ENCODE measurements around the gene FLNB.

FLNB gene

DNA sequence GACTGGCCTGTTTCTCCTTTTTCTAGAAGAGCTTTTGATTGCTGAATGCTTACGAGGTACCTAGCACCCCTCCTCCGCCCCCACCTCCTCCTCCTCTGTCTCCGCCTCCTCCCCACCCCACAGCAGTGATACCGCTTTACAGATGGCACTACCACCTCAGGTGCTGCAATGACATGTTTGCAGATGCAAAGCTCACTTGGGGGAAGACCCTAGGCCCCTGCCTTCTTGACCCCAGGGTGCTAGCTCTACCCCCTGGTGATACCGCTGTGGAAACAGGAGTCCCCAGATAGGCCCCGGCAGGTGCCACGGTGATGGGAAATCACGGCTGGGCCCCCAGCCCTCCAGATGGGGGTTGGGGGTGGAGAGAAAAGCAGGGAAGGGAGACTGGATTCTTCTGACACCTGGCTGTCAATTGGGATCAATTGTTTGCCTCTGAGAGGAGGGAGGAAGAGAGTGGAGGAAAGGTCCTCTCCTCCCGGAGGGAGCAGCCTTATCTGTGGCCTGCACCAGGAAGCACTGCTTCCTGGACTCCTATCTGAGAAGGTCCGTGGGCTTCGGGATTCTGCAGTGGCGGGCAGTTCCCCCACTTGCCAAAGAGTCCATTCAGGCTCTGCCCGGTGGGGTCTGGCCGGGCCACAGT lies 164.9 kb downstream of the FLNB start:
- DNase-seq, result no peak

DNA sequence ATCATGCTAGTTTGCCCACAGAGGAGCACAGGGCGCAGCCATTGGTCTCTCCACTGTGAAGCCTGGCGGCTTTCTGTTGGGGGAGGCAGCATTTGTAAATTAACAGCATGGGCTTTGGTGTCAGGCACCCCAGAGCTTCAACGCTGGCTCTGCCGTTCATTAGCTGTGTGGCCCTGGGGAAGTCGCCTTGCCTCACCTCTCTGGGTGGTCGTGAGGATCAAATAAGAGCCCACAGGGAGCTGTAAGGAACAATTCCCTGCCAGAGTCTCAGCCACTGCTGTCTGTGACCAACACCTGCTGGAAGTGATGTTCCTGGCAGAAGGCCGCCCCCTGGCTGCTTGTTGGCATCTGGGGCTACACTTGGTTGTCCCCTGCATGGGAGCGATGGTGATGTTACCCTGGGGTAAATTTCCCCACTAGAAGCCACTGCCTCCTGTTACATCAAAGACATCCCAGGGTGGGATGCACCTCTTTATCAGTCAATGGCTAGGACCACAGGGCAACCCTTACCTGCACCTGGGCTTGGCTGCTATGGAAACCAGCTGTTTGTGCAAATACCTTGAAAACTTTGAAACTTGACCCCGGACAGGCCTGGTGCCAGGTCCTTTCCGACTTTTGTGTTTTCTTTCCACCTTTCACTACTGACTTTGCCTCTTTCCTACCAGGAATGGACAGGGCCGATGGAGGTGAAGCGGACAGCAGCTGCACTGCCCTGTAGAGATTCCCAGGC lies 165.6 kb downstream of the FLNB start:
- DNase-seq, result peak; percentile 62

- DNase-seq, result no peak
Observed at GRCh38 chr3:58175187-58175436, 166.9 kb downstream of the FLNB start.

DNA sequence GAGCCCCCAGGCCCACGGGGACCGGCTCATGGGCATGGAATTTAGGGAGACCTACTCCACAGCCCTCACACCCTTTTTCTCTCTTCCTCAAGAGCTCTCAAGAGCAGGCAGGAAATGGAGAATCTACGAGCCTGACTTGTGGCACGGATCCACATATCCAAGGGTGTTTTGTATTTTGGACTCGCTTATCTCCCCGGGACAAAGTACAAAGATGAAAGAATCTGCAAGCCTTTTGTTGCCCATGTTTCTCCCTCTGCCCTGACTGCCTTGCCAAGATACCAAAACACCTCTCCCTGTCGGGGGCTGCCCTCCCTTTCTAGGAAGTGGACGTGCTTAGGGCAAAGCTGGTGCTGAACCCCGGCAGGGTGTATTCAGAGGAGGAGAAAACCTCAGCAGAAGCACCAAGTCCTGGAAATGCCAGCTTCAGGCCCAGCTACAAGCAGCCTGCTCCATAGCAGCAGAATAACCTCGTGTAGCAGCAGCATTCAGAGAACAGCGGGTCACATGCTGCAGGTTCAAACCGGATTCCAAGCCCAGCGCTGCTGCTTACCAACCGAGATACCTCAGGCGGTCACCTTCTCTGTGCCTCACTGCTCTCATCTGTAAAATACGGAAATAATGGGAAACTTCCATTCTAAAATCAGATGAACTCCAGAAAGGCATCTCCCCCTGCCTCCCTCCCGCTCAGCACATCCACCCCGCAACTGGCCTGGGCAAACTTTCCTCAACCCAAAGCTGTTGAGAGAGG lies 167.4 kb downstream of the FLNB start:
- peak; percentile 29 for DNase-seq

GRCh38 chr3:58176185-58176530 lies 167.9 kb downstream of the FLNB start:
- DNase-seq, result no peak

GRCh38 chr3:58176827-58177489 lies 168.7 kb downstream of the FLNB start:
- DNase-seq, result no peak

DNA sequence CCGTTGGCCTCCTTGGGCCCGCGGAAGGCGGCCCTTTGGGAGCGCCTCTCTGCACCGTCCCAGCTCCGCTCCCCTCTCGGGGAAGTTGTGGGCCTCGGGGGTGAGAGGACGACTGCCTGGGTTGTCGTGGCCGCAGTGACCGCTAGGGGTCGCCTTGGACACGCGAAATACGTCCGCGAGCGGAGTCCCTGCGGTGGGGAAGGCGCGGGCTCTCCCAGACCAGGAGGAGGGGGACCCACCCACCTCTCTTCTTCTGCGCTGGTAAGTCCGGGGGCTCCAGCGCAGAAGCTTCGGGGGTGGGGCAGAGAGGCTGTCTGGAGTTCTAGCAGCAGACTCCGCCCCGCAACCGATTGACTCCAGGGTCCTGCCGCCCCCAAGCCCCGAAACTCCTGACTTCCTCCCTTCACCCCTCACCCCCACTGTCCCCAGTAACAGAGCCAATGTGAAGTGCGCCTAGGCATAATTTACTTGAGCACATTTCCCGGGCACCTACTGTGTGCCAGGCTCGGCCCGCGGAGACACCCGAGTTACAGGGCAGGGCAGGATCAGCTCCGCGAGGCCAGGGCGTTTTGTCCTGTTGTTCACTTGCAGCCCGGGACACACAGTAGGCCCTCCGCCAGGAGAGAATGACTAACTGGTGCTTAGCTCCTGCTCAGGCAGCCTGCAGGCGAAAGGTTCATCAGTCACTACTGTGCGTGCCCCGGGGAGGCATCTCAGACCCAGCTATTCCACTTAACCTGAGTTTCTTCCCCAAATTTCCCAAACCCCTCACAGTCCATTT lies 169.7 kb downstream of the FLNB start:
- no peak for DNase-seq

GRCh38 chr3:58178528-58179234 lies 170.5 kb downstream of the FLNB start:
- no peak for DNase-seq

DNA sequence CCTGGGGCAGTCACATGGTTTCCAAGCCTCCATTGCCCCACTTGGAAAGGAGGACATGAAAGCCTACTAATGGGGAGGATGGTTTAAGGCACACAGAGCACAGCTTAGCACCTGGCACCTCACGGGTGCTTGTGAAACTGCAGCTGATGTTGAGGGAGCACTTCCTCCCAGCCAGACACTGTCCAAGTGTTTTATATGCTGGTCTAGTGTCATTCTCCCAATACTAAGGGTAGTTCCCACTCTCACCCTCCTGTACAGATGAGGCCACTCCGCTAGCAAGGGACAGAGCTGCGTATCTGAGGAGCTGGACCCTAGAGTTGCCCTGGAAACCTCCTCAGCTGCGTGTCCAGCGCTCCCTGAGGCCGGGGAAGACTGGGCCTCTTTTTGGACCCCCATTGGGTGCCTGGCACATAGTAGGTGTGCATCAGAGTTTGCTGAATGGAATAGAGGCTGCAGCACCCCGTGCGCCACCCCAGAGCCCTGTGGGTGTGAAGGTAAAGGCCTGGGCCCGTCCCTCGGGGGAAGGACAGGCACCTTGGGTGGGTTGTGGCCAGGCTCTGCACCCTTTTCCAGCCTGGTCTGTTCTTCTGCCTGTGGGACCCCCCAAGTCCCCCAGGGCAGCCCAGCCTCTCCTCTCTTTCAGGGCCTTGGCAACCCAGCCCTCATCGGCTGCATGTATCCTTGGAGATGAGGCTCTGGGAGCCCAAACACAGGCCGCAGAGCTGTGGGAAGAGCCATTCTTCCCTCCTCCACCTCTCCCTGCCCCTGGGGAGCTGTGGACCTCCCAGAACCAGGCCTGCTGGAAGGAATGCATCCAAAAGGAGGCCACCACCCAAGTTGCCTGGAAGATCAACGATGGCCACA lies 171.2 kb downstream of the FLNB start:
- no peak for DNase-seq

DNA sequence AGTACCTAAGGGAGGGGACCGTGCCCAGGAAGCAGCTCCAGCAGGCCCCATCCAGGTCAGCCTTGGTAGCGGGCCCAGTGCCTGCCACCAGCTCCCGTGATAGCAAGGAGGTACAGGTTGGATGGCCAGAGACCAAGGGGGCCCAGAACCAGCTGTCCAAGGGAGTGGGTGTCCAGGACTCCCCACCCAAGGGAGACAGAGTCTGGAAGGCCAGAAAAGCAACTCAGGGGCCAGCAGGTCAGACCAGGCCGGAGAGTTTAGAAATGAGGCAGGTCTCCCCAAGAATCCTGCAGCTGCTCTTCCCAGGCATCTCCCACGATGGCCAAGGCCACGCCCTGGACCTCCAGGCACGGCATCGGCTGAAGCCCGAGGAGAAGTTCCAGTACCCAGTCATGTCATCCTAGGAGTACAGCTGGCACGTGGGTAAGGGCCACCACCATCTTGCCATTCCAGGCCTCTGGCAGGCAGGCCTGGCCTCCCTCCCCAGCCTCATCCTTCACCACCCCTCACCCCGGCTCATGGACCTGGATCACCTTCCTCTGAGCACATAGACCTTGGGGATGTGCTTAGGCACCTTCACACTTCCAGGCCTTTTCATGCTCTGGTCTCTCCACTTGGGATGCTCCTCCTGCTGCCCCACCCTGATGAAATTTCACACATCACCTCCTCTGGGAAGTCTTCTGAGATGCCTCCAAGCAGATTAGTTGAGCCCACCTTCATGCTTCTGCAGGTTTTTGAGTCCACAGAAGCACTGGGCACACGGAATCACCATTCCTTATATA lies 172.1 kb downstream of the FLNB start:
- DNase-seq, result no peak

- DNase-seq, result no peak
Observed at GRCh38 chr3:58180940-58181587, 172.8 kb downstream of the FLNB start.

DNA sequence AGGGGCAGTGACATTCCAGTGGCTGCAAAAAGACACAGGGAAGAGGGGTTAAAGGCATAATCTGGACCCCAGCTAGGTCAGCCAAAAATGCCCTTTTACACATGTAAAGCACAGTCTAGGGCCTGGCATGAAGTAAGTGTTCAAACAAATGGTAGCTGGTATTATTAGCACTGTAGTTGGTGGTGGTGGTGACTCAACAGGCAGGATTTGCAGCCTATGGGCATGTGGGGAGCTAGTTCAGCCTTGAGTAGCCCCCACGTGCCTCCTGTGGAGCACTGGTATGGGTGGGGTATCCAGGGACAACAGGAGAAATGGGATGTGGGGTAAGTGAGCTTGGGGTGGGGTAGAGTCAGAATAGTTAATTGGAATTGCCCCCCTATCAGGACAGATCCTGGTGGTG lies 175.0 kb downstream of the FLNB start:
- no peak for DNase-seq

- no peak for DNase-seq
Observed at GRCh38 chr3:58183891-58184290, 175.7 kb downstream of the FLNB start.

DNA sequence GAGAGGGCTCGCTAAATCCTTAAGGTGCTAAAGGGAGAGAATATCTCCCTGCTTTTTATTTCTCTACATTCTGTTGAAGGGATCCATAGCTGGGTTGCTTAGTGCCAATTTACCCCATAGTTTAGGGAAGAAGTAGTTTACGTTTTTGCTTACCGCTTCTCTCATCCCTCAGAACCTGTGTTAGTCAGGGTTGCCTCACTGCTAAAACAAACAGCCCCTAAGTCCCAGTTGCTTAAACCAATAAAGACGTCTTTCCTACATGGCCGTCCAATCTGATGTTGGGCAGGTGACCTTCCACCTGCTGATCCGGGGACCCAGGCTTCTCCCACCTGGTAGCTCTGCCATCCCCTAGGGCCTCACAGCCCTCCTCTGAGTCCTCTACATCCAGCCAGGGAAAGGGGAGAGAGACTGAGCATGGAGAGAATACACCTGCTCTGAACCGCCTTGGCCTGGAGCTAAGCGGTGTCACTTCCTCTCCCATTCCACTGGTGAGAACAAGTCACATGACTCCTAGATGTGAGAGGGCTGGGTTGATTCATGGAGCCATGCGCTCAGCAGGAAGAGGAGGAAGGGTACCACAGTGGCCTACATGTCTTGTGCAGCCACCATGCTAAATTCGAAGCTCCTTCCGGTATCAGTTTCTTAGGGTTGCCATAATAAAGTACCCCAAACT lies 176.2 kb downstream of the FLNB start:
- no peak for DNase-seq

DNA sequence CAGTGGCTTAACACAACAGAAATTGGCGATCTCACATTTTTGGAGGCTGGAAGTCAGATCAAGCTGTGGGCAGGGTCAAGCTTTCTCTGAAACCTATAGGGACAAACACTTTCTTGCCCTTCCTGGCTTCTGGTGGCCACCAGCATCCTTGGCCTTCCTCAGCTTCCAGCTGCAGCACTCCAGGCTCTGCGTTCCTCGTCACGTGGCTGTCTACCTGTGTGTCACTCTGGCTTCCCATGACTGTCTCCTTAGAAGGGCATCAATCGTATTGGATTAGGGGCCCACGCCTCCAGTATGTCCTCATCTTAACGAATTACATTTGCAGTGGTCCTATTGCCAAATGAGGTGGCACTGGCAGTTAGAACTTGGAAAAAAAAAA lies 176.7 kb downstream of the FLNB start:
- no peak for DNase-seq

- no peak for DNase-seq
Observed at GRCh38 chr3:58188173-58188564, 179.9 kb downstream of the FLNB start.

DNA sequence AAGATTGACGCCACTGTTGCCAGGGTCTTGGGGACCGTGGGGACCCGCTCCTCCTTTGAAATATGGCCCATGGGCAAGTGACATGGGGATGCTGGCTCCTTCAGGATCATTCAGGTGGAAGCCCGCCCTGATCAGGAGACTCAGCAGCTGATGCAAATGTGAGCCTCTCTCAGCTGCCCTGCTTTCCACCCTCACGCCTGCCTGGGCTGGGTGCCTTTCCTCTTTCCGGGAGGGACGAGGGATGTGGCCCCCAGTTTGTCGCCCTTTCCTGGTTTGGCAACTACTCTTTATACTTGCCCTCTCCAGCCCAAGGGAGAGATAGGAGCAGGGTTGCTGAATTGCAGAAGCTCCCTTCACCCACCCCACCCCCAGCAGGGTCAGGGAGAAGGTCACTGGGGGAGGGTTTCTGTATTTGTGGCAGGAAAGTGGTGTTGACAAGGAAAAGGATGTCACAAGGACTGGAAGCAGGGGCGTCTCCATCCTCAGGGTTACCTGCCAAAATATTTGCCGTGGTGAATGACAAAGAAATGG lies 180.8 kb downstream of the FLNB start:
- no peak for DNase-seq

GRCh38 chr3:58189691-58190090 lies 181.5 kb downstream of the FLNB start:
- no peak for DNase-seq

- DNase-seq, result no peak
Observed at GRCh38 chr3:58190291-58190690, 182.1 kb downstream of the FLNB start.

Measured in DMS79 (cell line).